PC-9 (cell line): ENCODE results near the gene EFEMP2.

Experiments
- EZH2 ChIP-seq: fragments of 200-600 bp; sonication (generic); IDR thresholded peaks from 2 replicates; pipeline ENCODE4 v1.8.0; 2017; ENCODE audit warnings: antibody characterized with exemption, low read depth
- TF ChIP-seq, protein P1 (sequence below): fragments of 200-600 bp; sonication (generic); conservative IDR thresholded peaks from 2 replicates; pipeline ENCODE4 v1.6.1; 2017; ENCODE audit warnings: mixed run types, antibody characterized with exemption, mild to moderate bottlenecking, moderate library complexity

DNA sequence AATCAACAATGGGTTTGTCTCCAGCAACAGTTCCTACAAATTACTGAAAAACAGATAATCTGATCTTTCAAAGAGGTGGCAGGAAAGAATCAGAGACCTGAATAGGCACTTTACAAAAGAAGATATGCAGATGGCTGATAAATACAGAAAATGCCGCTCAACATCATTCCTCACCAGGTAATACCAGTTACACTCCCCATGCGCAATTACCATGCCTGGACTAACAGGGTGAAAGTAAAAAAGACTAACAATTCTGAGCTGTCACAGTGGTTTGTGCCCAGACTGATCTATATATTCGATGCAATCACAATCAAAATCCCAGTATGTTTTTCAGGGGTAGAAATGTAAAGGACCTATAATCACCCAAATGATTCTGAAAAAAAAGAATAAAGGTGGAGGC is 28.8 kb downstream of the EFEMP2 start:
- TF ChIP-seq, protein P1, sequence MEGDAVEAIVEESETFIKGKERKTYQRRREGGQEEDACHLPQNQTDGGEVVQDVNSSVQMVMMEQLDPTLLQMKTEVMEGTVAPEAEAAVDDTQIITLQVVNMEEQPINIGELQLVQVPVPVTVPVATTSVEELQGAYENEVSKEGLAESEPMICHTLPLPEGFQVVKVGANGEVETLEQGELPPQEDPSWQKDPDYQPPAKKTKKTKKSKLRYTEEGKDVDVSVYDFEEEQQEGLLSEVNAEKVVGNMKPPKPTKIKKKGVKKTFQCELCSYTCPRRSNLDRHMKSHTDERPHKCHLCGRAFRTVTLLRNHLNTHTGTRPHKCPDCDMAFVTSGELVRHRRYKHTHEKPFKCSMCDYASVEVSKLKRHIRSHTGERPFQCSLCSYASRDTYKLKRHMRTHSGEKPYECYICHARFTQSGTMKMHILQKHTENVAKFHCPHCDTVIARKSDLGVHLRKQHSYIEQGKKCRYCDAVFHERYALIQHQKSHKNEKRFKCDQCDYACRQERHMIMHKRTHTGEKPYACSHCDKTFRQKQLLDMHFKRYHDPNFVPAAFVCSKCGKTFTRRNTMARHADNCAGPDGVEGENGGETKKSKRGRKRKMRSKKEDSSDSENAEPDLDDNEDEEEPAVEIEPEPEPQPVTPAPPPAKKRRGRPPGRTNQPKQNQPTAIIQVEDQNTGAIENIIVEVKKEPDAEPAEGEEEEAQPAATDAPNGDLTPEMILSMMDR = no peak
- no peak for TF ChIP-seq EZH2
